Endometrium (tissue), 2 donors: ENCODE measurements around the gene PLK2.

ENCODE experiments used
- FAIRE-seq: peaks from 2 replicates; lab custom pipeline; 2012; peaks lifted over from hg19 to GRCh38; lab: Jason Lieb, UNC
- donor health status: control.
- donor health status: control.

PLK2 gene

GRCh38 chr5:58477760-58478376 is 18.0 kb upstream of the PLK2 start:
- peak; percentile 23 for FAIRE-seq

GRCh38 chr5:58475404-58475803 is 15.5 kb upstream of the PLK2 start:
- FAIRE-seq, result no peak

GRCh38 chr5:58469896-58470295 is 10.0 kb upstream of the PLK2 start:
- no peak for FAIRE-seq

GRCh38 chr5:58466939-58467338 is 7.1 kb upstream of the PLK2 start:
- no peak for FAIRE-seq

GRCh38 chr5:58462623-58463230 is 2.8 kb upstream of the PLK2 start:
- FAIRE-seq, result peak; percentile 86

DNA sequence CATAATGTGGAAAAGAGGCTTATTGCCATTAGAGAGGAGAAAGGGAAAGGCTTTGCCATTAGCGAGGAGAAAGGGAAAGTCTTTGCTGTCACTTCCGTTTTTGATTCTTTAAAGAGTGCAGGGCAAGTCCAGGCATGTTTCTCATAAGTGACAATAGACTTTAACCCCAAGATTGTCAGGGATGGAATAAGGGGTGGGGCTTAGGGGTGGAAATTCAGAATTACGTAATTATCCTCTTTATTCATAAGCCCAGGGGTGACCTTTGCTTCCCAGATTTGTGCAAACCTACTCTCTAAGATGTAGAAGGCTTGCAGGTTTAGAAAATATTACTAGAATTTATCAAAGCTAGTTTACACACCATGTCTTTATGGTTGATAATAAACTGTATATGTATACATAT is 2.3 kb upstream of the PLK2 start:
- no peak for FAIRE-seq

GRCh38 chr5:58460732-58461286 is 923 bp upstream of the PLK2 start:
- peak; percentile 45 for FAIRE-seq

DNA sequence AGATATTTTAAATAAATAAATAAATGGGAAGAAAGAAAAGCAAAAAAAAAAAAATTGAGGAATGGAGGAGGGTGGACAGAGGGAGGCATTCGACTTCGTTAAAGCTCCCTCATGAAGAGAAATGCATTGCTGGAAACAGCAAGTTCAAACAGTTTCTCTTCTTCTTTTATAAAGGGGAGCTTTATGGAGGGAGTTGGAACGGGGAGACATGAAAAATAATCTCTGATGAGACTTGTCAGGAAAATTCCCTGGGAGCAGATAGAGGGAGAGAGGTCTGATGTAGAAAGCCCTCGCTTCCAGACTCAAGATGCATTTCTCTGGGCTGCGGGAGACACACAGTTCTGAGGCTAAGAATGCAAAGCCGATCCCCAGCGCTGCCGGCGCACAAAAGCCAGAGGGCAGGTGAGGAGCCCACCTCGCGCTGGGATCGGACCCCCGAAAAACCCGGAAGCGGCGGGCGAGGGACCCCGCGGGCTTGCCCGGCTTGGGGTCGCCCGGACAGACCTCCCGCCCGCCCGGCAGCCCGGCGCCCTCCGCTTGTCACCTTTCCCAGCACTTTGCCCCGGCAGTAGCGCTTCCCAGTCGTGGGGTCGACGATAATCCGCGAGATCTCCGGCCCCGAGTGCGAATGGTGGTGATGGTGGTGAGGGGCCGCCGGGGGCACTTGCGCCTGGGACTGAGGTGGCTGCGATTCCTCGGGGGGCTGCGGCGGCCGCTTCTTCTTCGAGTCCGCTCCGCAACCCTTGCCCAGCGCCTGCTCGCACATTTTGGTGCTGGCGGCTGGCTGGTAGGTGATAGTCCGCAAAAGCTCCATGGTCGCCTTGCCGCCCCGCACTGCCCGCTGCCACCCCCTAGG is 512 bp downstream of the PLK2 start:
- no peak for FAIRE-seq

GRCh38 chr5:58458743-58459145 is 1.1 kb downstream of the PLK2 start:
- no peak for FAIRE-seq

- FAIRE-seq, result no peak
Measured at GRCh38 chr5:58458141-58458742, 1.6 kb downstream of the PLK2 start.

DNA sequence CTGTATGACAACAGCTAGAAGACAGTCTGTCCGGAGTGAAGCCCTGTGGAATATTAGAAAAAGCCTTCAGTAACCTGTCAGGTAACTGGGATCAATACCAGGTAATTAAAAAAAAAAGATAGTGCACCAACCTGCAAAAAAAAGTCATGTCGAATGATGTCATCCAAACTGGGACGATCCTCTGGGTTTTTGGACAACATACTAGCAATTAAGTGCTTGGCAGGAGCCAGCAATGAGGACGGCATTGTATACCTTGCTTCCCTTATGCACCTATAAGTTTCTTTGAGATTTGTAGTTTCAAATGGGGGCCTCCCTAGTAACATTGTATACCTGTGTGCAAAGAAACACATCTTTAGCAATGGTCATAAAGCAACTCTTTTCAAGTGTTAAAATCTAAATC is 2.8 kb downstream of the PLK2 start:
- FAIRE-seq, result no peak

DNA sequence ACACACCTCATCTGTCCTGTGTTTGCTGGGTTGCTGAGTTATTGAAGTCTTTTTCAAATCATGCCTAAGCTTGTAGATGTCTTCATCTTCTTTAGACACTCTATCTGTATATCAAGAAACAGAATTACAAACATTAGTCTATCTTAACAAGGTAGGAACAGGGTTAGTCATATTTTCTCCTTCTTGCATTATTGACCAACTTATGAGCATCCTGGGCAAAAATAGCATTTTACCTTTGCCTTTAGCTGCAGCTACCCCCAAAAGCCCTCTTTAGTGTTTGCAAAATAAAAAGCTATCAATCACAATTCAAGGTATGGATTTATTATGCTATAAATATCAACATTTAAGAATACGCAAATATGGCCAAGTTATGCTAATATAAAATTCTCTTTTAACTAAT is 3.4 kb downstream of the PLK2 start:
- no peak for FAIRE-seq

GRCh38 chr5:58456026-58456425 is 3.9 kb downstream of the PLK2 start:
- FAIRE-seq, result no peak

DNA sequence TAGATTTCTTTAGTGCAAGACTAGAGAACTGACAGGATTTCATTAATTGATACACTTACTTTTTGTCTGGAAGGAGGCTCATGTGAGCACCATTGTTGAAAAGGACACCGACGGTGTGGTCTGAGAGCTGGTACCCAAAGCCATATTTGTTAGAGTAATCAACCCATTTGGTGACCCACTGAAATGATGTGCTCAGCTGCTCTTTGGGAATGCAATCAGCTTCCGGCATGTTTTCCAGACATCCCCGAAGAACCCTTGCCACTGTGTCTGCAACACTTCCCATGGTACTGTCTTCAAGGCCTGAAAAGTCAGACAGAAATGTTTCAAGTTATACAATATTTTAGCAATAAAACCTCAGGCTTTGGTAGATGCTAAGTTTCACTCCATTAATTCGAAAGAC is 4.4 kb downstream of the PLK2 start:
- FAIRE-seq, result no peak

GRCh38 chr5:58455066-58455465 is 4.8 kb downstream of the PLK2 start:
- FAIRE-seq, result no peak

- FAIRE-seq, result no peak
Measured at GRCh38 chr5:58454025-58454424, 5.9 kb downstream of the PLK2 start.

- no peak for FAIRE-seq
Measured at GRCh38 chr5:58453306-58453705, 6.6 kb downstream of the PLK2 start.

DNA sequence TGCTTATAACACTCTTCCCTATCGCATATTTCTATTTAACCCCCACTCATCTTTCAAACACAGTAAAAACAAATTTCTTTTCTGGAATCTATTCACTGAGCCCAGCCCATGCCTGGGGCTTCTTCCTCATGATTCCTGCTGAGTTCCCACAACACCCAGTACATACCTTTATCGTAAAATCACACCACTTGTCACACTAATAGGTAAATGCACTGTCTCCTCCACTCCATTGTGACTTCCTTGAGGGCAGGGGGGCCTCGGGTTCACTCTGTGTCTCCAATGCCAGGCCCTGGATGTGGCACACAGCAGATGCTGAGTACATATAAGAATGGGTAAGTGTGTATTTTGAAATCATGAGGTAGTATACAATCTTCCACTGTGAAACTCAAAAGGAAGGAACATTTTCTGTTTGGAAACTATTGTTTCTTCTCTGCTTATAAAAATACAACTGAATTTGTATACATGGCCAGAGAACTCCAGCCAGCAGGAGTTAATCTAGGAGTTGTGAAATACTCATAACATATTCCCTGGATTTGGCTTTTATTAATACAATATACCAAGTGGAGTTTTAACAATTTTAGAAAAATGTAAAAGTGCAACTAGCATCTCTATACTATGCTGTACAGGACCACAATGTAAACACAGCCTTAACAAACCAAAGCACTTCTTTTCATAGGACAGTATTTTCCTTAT is 7.2 kb downstream of the PLK2 start:
- no peak for FAIRE-seq

- no peak for FAIRE-seq
Measured at GRCh38 chr5:58451732-58452565, 7.9 kb downstream of the PLK2 start.

- FAIRE-seq, result no peak
Measured at GRCh38 chr5:58450811-58451629, 8.9 kb downstream of the PLK2 start.
